Colonic mucosa (tissue), 4 donors: Measurements from ENCODE around the gene SEMA3A. TPM values are rescaled to one million over a fixed set of nuclear protein-coding genes. Genes with fewer than 3 reads are reported as not detected.

Experiments
- DNase-seq: peaks from one replicate; pipeline ENCODE4 v3.0.0-alpha.2; 2020
- H3K27ac ChIP-seq: fragments of 200-600 bp; one replicate; pipeline ENCODE4 v1.8.0; 2021
- H3K27me3 ChIP-seq: fragments of 200-600 bp; one replicate; pipeline ENCODE4 v1.8.0; 2021
- H3K36me3 ChIP-seq: fragments of 200-600 bp; one replicate; pipeline ENCODE4 v1.8.0; 2021
- H3K4me1 ChIP-seq: fragments of 200-600 bp; one replicate; pipeline ENCODE4 v1.8.0; 2021; ENCODE audit warnings: mild to moderate bottlenecking
- H3K4me3 ChIP-seq: fragments of 200-600 bp; one replicate; pipeline ENCODE4 v1.8.0; 2021
- H3K9ac ChIP-seq, 2 donors: one replicate each; pipeline ENCODE4 v1.7.0; 2013; ENCODE audit warnings: control low read depth in 2 of 2, low read depth in 2 of 2, low read length in 2 of 2
- H3K9me3 ChIP-seq: fragments of 200-600 bp; one replicate; pipeline ENCODE4 v1.8.0; 2021
- CTCF ChIP-seq: fragments of 200-600 bp; IDR thresholded peaks from one replicate; pipeline ENCODE4 v1.8.0; 2022; ENCODE audit warnings: antibody characterized with exemption, mild to moderate bottlenecking
- intact Hi-C: fragments of 100-400 bp; cut with DNase I; formaldehyde crosslinking; loops from one replicate; pipeline ENCODE4 v1.14.1; 2022
- total RNA-seq, 2 donors: library from RNA; stranded (reverse); fragmentation: NEBNext Ultra II Directional in 1 of 2; extraction: Animal tissue kit (Norgen Biotek cat#: 25700) in 1 of 2; gene quantifications; one replicate each; pipeline ENCODE4 v1.2.1, GENCODE V29; 2021
- donor health status: healthy.
- donor health status: DM: no; HTN: no; CAD: no.
- donor health status: DM: no; HTN: no; CAD: no.

The SEMA3A gene
- total RNA-seq, 2 donors from 2014 or later = 1.7 to 14.2 TPM

- TF ChIP-seq CTCF = no peak
- no peaks in the 10 kb centered on the region for H3K27me3 ChIP-seq
- no peak for DNase-seq
- no peak overlapping the region for H3K4me3 ChIP-seq
- no peak overlapping the region for H3K9ac ChIP-seq
- intact Hi-C loops = no loop called here
- H3K4me1 ChIP-seq = no peaks in the 10 kb centered on the region
- H3K36me3 ChIP-seq = no peaks in the 10 kb centered on the region
- H3K27ac ChIP-seq = no peak overlapping the region
- no peaks in the 10 kb centered on the region for H3K9me3 ChIP-seq
These were observed 150.9 kb downstream of the SEMA3A start for GRCh38 chr7:84043661-84044191.

GRCh38 chr7:84042110-84042539, 152.5 kb downstream of the SEMA3A start:
- H3K4me3 ChIP-seq = no peak overlapping the region
- H3K36me3 ChIP-seq = no peaks in the 10 kb centered on the region
- DNase-seq = no peak
- no peaks in the 10 kb centered on the region for H3K9me3 ChIP-seq
- intact Hi-C loops = no loop called here
- H3K9ac ChIP-seq = no peak overlapping the region
- no peaks in the 10 kb centered on the region for H3K27me3 ChIP-seq
- TF ChIP-seq CTCF = no peak
- H3K4me1 ChIP-seq = no peaks in the 10 kb centered on the region
- no peak overlapping the region for H3K27ac ChIP-seq

- no peaks in the 10 kb centered on the region for H3K9me3 ChIP-seq
- no peak overlapping the region for H3K9ac ChIP-seq
- intact Hi-C loops = no loop called here
- no peak for DNase-seq
- no peaks in the 10 kb centered on the region for H3K4me1 ChIP-seq
- no peak overlapping the region for H3K4me3 ChIP-seq
- H3K27ac ChIP-seq = no peak overlapping the region
- H3K36me3 ChIP-seq = no peaks in the 10 kb centered on the region
- TF ChIP-seq CTCF = no peak
- no peaks in the 10 kb centered on the region for H3K27me3 ChIP-seq
These were observed 152.9 kb downstream of the SEMA3A start for GRCh38 chr7:84041649-84042048.

- Histone ChIP-seq H3K4me1 (no peaks in the 10 kb centered on the region), H3K4me3 (no peak overlapping the region), H3K27me3 (no peaks in the 10 kb centered on the region), H3K36me3 (no peaks in the 10 kb centered on the region), H3K9me3 (no peaks in the 10 kb centered on the region), H3K27ac (no peak overlapping the region), H3K9ac (no peak overlapping the region)
- intact Hi-C loops = no loop called here
- TF ChIP-seq CTCF = no peak
- no peak for DNase-seq
These were observed 154.2 kb downstream of the SEMA3A start for GRCh38 chr7:84040355-84040754.

GRCh38 chr7:84039432-84039831, 155.2 kb downstream of the SEMA3A start:
- H3K4me1 ChIP-seq = no peaks in the 10 kb centered on the region
- no peaks in the 10 kb centered on the region for H3K36me3 ChIP-seq
- intact Hi-C loops = no loop called here
- no peaks in the 10 kb centered on the region for H3K9me3 ChIP-seq
- H3K9ac ChIP-seq = no peak overlapping the region
- H3K27ac ChIP-seq = no peak overlapping the region
- no peak for DNase-seq
- no peak for TF ChIP-seq CTCF
- no peaks in the 10 kb centered on the region for H3K27me3 ChIP-seq
- no peak overlapping the region for H3K4me3 ChIP-seq

GRCh38 chr7:84027678-84028077, 166.9 kb downstream of the SEMA3A start:
- DNase-seq = no peak

More at GRCh38 chr7:84027678-84028077, 166.9 kb downstream of the SEMA3A start:
- H3K36me3 ChIP-seq = no peaks in the 10 kb centered on the region
- H3K9ac ChIP-seq = no peak overlapping the region
- intact Hi-C loops = no loop called here
- H3K4me1 ChIP-seq = peaks cover 5% of the 10 kb centered on the region
- no peak overlapping the region for H3K27ac ChIP-seq
- H3K27me3 ChIP-seq = no peaks in the 10 kb centered on the region
- TF ChIP-seq CTCF = no peak
- no peaks in the 10 kb centered on the region for H3K9me3 ChIP-seq
- H3K4me3 ChIP-seq = no peak overlapping the region
